Measurements from ENCODE around the gene PAIP2. TPM values are rescaled to one million over a fixed set of nuclear protein-coding genes. Genes with fewer than 3 reads are reported as not detected.

Gene PAIP2
- polyA plus RNA-seq, 1 of the 3 experiments (the other 2 are of a cell fraction), result 73.2 TPM

DNA sequence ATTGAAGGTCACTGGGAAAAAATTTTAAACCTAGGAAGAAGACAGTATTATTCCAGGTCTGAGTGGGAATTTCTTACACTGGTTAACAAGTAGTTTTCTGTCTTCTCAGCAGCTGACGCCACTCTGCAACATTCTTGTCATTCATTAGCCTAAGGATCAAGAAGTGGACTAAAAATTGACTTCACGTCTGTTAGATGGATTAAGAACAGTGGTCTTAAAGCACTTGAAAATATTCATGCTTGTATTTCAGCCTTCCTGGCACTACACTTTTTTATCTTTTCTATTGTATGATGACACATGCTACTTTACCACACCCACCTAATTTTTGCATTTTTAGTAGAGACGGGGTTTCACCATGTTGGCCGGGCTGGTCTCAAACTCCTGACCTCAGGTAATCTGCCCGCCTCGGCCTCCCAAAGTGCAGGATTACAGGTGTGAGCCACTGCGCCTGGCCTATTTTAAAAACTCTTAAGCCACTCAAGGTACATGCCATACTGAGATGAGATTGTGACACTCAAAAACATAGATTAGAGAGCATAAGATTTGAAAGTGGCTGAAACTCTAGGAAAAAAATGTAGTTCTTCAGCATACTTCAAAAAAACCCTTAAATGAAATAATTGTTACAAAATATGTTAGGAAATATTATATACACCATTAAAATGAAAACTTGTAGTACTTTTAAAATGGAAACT lies 39.7 kb upstream of the PAIP2 start (continued):
- TF ChIP-seq MEF2A (IDR thresholded peaks at IDR 0.05; ENCODE audit: borderline replicate concordance, low read depth) (no peak), TAF1 (IDR thresholded peaks at IDR 0.05; ENCODE audit: borderline replicate concordance, low read depth, low read length) (no peak)

DNA sequence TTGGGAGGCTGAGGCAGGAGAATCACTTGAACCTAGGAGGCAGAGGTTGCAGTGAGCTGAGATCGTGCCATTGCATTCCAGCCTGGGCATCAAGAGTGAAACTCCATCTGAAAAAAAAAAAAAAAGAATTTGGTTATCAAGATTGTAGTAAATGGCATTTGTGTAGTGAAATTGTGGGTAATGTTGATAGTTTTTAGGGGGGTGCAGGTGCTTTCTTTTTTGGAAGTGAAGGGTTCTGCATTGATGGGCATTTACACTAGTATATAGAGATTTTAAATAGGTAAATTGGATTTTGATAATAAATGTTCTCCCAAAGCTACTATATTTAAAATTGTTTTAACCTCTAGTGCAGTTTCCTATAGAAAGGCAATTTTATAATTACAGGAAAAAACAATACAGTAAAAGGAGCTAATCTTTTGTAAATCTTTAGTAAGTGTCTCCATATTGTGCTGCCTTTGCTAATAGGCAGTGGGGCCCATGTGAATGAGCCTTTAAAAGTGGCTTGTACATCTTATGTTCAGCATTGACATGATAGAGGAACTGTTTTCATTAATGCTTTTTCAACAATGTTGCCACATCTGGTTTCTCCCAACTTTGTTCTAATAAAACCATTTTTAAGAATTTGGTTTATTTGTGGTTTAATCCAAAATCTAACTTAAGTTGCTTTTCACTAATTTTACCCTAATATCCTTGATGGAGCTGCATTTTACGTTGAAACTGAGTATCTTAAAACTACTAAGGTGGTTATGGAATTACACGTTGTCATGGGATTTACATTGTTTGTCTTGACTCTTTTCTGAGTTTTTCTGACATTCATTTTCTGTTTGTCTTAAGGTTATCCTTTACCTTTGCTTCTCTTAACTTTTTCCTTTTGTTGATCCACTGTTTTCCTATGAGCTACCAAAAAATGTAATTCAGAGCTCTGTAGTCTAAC lies 37.0 kb upstream of the PAIP2 start:
- ChIA-PET CTCF (interaction anchor here (0.6 to 3.1 kb wide), 7 partner anchors 10 to 703 kb away, joined by 3 to 13 read pairs (median 3); partner anchors contain the start of genes MATR3 and PAIP2), POLR2A (interaction anchor here (0.6 to 1.5 kb wide), 2 partner anchors 10 to 31 kb away, joined by 3 to 5 read pairs; no protein-coding TSS in a partner anchor)
- Histone ChIP-seq H3K79me2 (ENCODE audit: insufficient read depth) (peaks cover 100% of the 10 kb centered on the region), H3K27me3 (ENCODE audit: insufficient read depth) (no peaks in the 10 kb centered on the region), H2AFZ (ENCODE audit: low read depth) (no peak overlapping the region), H3K9me2 (no peaks in the 10 kb centered on the region), H3K9me3 (no peaks in the 10 kb centered on the region), H3K4me2 (0 out of 2 replicates have a peak overlapping the region, but pooled peaks have one; percentile 6), H3K9ac (no peak overlapping the region), H3K4me3 (ENCODE audit: low read depth in 2 of 2, low read length in 1 of 2) (no peak overlapping the region), H3K36me3 (replicated peaks in 1 of 2; ENCODE audit: control insufficient read depth in 1 of 2, insufficient read depth in 2 of 2, low read length in 1 of 2) (peaks cover 5 to 16% of the 10 kb centered on the region in 2 experiments), H4K20me1 (ENCODE audit: insufficient read depth) (peaks cover 100% of the 10 kb centered on the region), H3K4me1 (ENCODE audit: control insufficient read depth in 1 of 2, insufficient read depth in 2 of 2, low read depth in 1 of 2, low read length in 1 of 2) (peaks cover 6 to 15% of the 10 kb centered on the region in 2 experiments; a peak in 3 of 4 replicates), H3K27ac (ENCODE audit: low read depth in 2 of 2, low read length in 1 of 2) (no peak overlapping the region), H3F3A (replicated peaks; ENCODE audit: insufficient read depth) (peaks cover 29% of the 10 kb centered on the region)
- 77% methylated on average over 3 of the region's 3 CpGs for WGBS (ENCODE audit: low lambda C conversion rate)
- no peak for DNase-seq
- TF ChIP-seq POLR2AphosphoS5 (IDR thresholded peaks at IDR 0.05; ENCODE audit: low read depth, low read length) (no peak), GABPA (IDR thresholded peaks at IDR 0.05; ENCODE audit: low read depth) (no peak), ELF1 (IDR thresholded peaks at IDR 0.05) (no peak), EP300 (IDR thresholded peaks at IDR 0.05; ENCODE audit: borderline replicate concordance in 1 of 2, low read depth in 1 of 2, low read length in 1 of 2) (no peak), RXRA (IDR thresholded peaks at IDR 0.05; ENCODE audit: borderline replicate concordance, low read depth) (no peak), TEAD4 (IDR thresholded peaks at IDR 0.05; ENCODE audit: borderline replicate concordance, insufficient read depth) (no peak), RAD21 (IDR thresholded peaks at IDR 0.05; ENCODE audit: low read length) (no peak), MEF2A (IDR thresholded peaks at IDR 0.05; ENCODE audit: borderline replicate concordance, low read depth) (no peak), CHD2 (IDR thresholded peaks at IDR 0.05; ENCODE audit: low read length, partially characterized antibody) (no peak), MXI1 (IDR thresholded peaks at IDR 0.05; ENCODE audit: low read depth, low read length) (no peak), NRF1 (IDR thresholded peaks at IDR 0.05; ENCODE audit: low read depth, low read length) (no peak)
- TF ChIP-seq, protein P1, sequence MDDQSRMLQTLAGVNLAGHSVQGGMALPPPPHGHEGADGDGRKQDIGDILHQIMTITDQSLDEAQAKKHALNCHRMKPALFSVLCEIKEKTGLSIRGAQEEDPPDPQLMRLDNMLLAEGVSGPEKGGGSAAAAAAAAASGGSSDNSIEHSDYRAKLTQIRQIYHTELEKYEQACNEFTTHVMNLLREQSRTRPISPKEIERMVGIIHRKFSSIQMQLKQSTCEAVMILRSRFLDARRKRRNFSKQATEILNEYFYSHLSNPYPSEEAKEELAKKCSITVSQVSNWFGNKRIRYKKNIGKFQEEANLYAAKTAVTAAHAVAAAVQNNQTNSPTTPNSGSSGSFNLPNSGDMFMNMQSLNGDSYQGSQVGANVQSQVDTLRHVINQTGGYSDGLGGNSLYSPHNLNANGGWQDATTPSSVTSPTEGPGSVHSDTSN (IDR thresholded peaks at IDR 0.05), result no peak
- TF ChIP-seq, protein P2, sequence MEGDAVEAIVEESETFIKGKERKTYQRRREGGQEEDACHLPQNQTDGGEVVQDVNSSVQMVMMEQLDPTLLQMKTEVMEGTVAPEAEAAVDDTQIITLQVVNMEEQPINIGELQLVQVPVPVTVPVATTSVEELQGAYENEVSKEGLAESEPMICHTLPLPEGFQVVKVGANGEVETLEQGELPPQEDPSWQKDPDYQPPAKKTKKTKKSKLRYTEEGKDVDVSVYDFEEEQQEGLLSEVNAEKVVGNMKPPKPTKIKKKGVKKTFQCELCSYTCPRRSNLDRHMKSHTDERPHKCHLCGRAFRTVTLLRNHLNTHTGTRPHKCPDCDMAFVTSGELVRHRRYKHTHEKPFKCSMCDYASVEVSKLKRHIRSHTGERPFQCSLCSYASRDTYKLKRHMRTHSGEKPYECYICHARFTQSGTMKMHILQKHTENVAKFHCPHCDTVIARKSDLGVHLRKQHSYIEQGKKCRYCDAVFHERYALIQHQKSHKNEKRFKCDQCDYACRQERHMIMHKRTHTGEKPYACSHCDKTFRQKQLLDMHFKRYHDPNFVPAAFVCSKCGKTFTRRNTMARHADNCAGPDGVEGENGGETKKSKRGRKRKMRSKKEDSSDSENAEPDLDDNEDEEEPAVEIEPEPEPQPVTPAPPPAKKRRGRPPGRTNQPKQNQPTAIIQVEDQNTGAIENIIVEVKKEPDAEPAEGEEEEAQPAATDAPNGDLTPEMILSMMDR (IDR thresholded peaks at IDR 0.05), result no peak

Data from SK-N-SH (cell line).